Panc1 (cell line): Measurements from ENCODE around the gene NUTM1. TPM values are rescaled to one million over a fixed set of nuclear protein-coding genes. Genes with fewer than 3 reads are reported as not detected.
"Not testable (repeated sequence)": the region's sequence is repeated elsewhere in the genome, so short reads cannot be mapped to it uniquely, and the experiment has no call there.

ENCODE experiments used
- ATAC-seq: fragments of 200-7000 bp; cut with Tn5 transposase; 2 replicates; pipeline ENCODE4 v1.9.1; 2020; ENCODE audit warnings: mild to moderate bottlenecking, moderate library complexity
- BruUV-seq: library from RNA; stranded (reverse); fragments of 400-500 nt; replicated peaks from 2 replicates; lab custom pipeline; 2021; lab: Mats Ljungman, UMichigan
- CTCF ChIA-PET: fragments of 300-600 bp; sonication (Branson Sonifier 250); formaldehyde crosslinking; loops from one replicate; lab custom pipeline; 2022; ENCODE audit warnings: antibody characterized with exemption; lab: Charles Lee
- POLR2A ChIA-PET: fragments of 300-600 bp; sonication (Branson Sonifier 250); formaldehyde crosslinking; loops from one replicate; lab custom pipeline; 2022; ENCODE audit warnings: antibody characterized with exemption; lab: Charles Lee
- DNase-seq: peaks from one replicate; pipeline ENCODE4 v3.0.0-alpha.2; 2010; ENCODE audit warnings: low read depth, low spot score
- H3K27ac ChIP-seq: 2 replicates; pipeline ENCODE4 v1.5.1; 2011; ENCODE audit warnings: mild to moderate bottlenecking, low read length, inconsistent platforms
- H3K27me3 ChIP-seq: fragments of 200-500 bp; sonication (Bioruptor generic); 2 replicates; pipeline ENCODE4 v1.6.0; 2014; ENCODE audit warnings: low read length, inconsistent platforms; ENCODE audit not compliant: control insufficient read depth, insufficient read depth
- H3K36me3 ChIP-seq: fragments of 200-500 bp; sonication (Bioruptor generic); 2 replicates; pipeline ENCODE4 v1.5.1; 2014; ENCODE audit warnings: inconsistent platforms, mild to moderate bottlenecking, low read length, moderate library complexity; ENCODE audit not compliant: control insufficient read depth, insufficient read depth
- H3K4me1 ChIP-seq: 2 replicates; pipeline ENCODE4 v1.5.1; 2011; ENCODE audit warnings: inconsistent platforms, mild to moderate bottlenecking, low read length, moderate library complexity; ENCODE audit not compliant: control insufficient read depth, insufficient read depth
- H3K4me3 ChIP-seq, 2 experiments: 2 replicates each; pipeline ENCODE4 v1.5.1; 2011 to 2012; ENCODE audit warnings: low read depth in 2 of 2, low read length in 2 of 2, mild to moderate bottlenecking in 2 of 2, inconsistent platforms in 1 of 2, moderate library complexity in 1 of 2
- H3K9me3 ChIP-seq: fragments of 200-500 bp; sonication (Bioruptor generic); 2 replicates; pipeline ENCODE4 v1.5.1; 2014; ENCODE audit warnings: low read depth, mild to moderate bottlenecking, inconsistent platforms, low read length, moderate library complexity; ENCODE audit not compliant: control insufficient read depth, insufficient read depth
- CTCF ChIP-seq: fragments of 450-650 bp; IDR thresholded peaks from 2 replicates; pipeline ENCODE4 v1.5.1; 2017; ENCODE audit warnings: mild to moderate bottlenecking
- POLR2AphosphoS5 ChIP-seq: IDR thresholded peaks from 2 replicates; pipeline ENCODE4 v1.6.1; 2012; ENCODE audit warnings: mild to moderate bottlenecking, low read depth, low read length, moderate library complexity
- REST ChIP-seq, 2 experiments: IDR thresholded peaks; 2 replicates each; pipeline ENCODE4 v1.6.1; 2011 to 2012; ENCODE audit warnings: low read depth in 2 of 2, control low read depth in 1 of 2, low read length in 1 of 2, mild to moderate bottlenecking in 1 of 2, moderate library complexity in 1 of 2; ENCODE audit not compliant: insufficient read depth in 1 of 2
- SIN3A ChIP-seq: IDR thresholded peaks from 2 replicates; pipeline ENCODE4 v1.6.1; 2012; ENCODE audit warnings: low read depth, mild to moderate bottlenecking, low read length, moderate library complexity, borderline replicate concordance; ENCODE audit not compliant: insufficient read depth
- TCF7L2 ChIP-seq: IDR thresholded peaks from 2 replicates; pipeline ENCODE4 v1.6.1; 2011; ENCODE audit warnings: mild to moderate bottlenecking, low read depth, low read length, inconsistent platforms
- in situ Hi-C: cut with HindIII; loops from 2 replicates; pipeline ENCODE4 v1.10.0; 2016; ENCODE audit warnings: low sequenced_read_pairs, low pct_unique_long_range_greater_than_20kb
- intact Hi-C: fragments of 100-400 bp; cut with micrococcal nuclease; formaldehyde crosslinking; loops from one replicate; pipeline ENCODE4 v1.10.0; 2022; ENCODE audit not compliant: unreplicated experiment
- total RNA-seq: library from RNA; stranded (reverse); gene quantifications from one replicate; pipeline ENCODE4 v1.2.1, GENCODE V29; 2021; ENCODE audit not compliant: unreplicated experiment

NUTM1 gene
- total RNA-seq, 1 experiment from 2014 or later: 0.05 TPM

- intact Hi-C loops: no loop called here
- no peaks in the 10 kb centered on the region for H3K9me3 ChIP-seq
- no peaks in the 10 kb centered on the region for H3K27me3 ChIP-seq
- H3K36me3 ChIP-seq: no peaks in the 10 kb centered on the region
- ChIA-PET POLR2A (no interaction called here), CTCF (interaction anchor here (0.6 kb wide), 1 partner anchor 139 kb away, joined by 7 read pairs; no protein-coding TSS in a partner anchor)
- no peak overlapping the region for H3K4me3 ChIP-seq
- ATAC-seq: no peak
- BruUV-seq: no TSS peak
- no peaks in the 10 kb centered on the region for H3K4me1 ChIP-seq
- TF ChIP-seq CTCF: no peak
- TF ChIP-seq SIN3A: no peak
- TF ChIP-seq POLR2AphosphoS5: no peak
- TF ChIP-seq REST (IDR thresholded peaks at IDR 0.05; ENCODE audit: insufficient read depth in 1 of 2, low read depth in 2 of 2, low read length in 1 of 2): no peak
- no peak for TF ChIP-seq TCF7L2
- in situ Hi-C loops: no loop called here
- H3K27ac ChIP-seq: no peak overlapping the region
- DNase-seq: no peak
Observed at GRCh38 chr15:34349769-34350168, 6.7 kb downstream of the NUTM1 start.

GRCh38 chr15:34352996-34353395, 9.9 kb downstream of the NUTM1 start:
- DNase-seq, H3K27ac ChIP-seq, BruUV-seq, in situ Hi-C loops, ATAC-seq, POLR2A ChIA-PET, intact Hi-C loops, H3K4me1 ChIP-seq, H3K27me3 ChIP-seq, H3K36me3 ChIP-seq, CTCF ChIA-PET, H3K9me3 ChIP-seq, H3K4me3 ChIP-seq: not testable (repeated sequence)

GRCh38 chr15:34353627-34354026, 10.5 kb downstream of the NUTM1 start:
- BruUV-seq: no TSS peak
- no peaks in the 10 kb centered on the region for H3K4me1 ChIP-seq
- ATAC-seq (no peak), DNase-seq (no peak)
- no peak overlapping the region for H3K4me3 ChIP-seq
- H3K27ac ChIP-seq: no peak overlapping the region
- no peaks in the 10 kb centered on the region for H3K36me3 ChIP-seq
- ChIA-PET CTCF (no interaction called here), POLR2A (interaction anchor here (0.6 kb wide), 1 partner anchor 10 kb away, joined by 5 read pairs; no protein-coding TSS in a partner anchor)
- intact Hi-C loops (no loop called here), in situ Hi-C loops (no loop called here)
- TF ChIP-seq REST (IDR thresholded peaks at IDR 0.05; ENCODE audit: insufficient read depth in 1 of 2, low read depth in 2 of 2, low read length in 1 of 2) (no peak), SIN3A (no peak), CTCF (no peak), POLR2AphosphoS5 (no peak), TCF7L2 (no peak)
- no peaks in the 10 kb centered on the region for H3K27me3 ChIP-seq
- H3K9me3 ChIP-seq: no peaks in the 10 kb centered on the region
